ENCODE measurements around the gene ZNF341.

The ZNF341 gene

GRCh38 chr20:33765592-33765991 lies 33.8 kb downstream of the ZNF341 start:
- no peak for DNase-seq (ENCODE audit: extremely low read depth in 1 of 2, low read depth in 1 of 2)

- no peak for DNase-seq (ENCODE audit: extremely low read depth in 1 of 2, low read depth in 1 of 2)
Measured at GRCh38 chr20:33766686-33767085, 34.9 kb downstream of the ZNF341 start.

GRCh38 chr20:33767777-33768138 lies 36.0 kb downstream of the ZNF341 start:
- no peak for DNase-seq (ENCODE audit: extremely low read depth in 1 of 2, low read depth in 1 of 2)

- DNase-seq (ENCODE audit: extremely low read depth in 1 of 2, low read depth in 1 of 2): no peak
Measured at GRCh38 chr20:33769043-33769442, 37.2 kb downstream of the ZNF341 start.

GRCh38 chr20:33770005-33770404 lies 38.2 kb downstream of the ZNF341 start:
- no peak for DNase-seq (ENCODE audit: extremely low read depth in 1 of 2, low read depth in 1 of 2)

- no peak for DNase-seq (ENCODE audit: extremely low read depth in 1 of 2, low read depth in 1 of 2)
Measured at GRCh38 chr20:33771938-33772337, 40.1 kb downstream of the ZNF341 start.

GRCh38 chr20:33772439-33772838 lies 40.6 kb downstream of the ZNF341 start:
- DNase-seq (ENCODE audit: extremely low read depth in 1 of 2, low read depth in 1 of 2): no peak

- peak in 1 of 2 donors; percentile 19 for DNase-seq (ENCODE audit: extremely low read depth in 1 of 2, low read depth in 1 of 2)
Measured at GRCh38 chr20:33773412-33774089, 41.8 kb downstream of the ZNF341 start.

GRCh38 chr20:33777816-33778215 lies 46.0 kb downstream of the ZNF341 start:
- DNase-seq (ENCODE audit: extremely low read depth in 1 of 2, low read depth in 1 of 2): no peak

GRCh38 chr20:33781133-33781532 lies 49.3 kb downstream of the ZNF341 start:
- no peak for DNase-seq (ENCODE audit: extremely low read depth in 1 of 2, low read depth in 1 of 2)

- DNase-seq (ENCODE audit: extremely low read depth in 1 of 2, low read depth in 1 of 2): no peak
Measured at GRCh38 chr20:33781945-33782344, 50.1 kb downstream of the ZNF341 start.

- no peak for DNase-seq (ENCODE audit: extremely low read depth in 1 of 2, low read depth in 1 of 2)
Measured at GRCh38 chr20:33783256-33783655, 51.5 kb downstream of the ZNF341 start.

GRCh38 chr20:33783818-33784217 lies 52.0 kb downstream of the ZNF341 start:
- no peak for DNase-seq (ENCODE audit: extremely low read depth in 1 of 2, low read depth in 1 of 2)

GRCh38 chr20:33784225-33784624 lies 52.4 kb downstream of the ZNF341 start:
- DNase-seq (ENCODE audit: extremely low read depth in 1 of 2, low read depth in 1 of 2): no peak

- DNase-seq (ENCODE audit: extremely low read depth in 1 of 2, low read depth in 1 of 2): no peak
Measured at GRCh38 chr20:33785503-33785902, 53.7 kb downstream of the ZNF341 start.

GRCh38 chr20:33787253-33787891 lies 55.6 kb downstream of the ZNF341 start:
- DNase-seq (ENCODE audit: extremely low read depth in 1 of 2, low read depth in 1 of 2): no peak

- DNase-seq (ENCODE audit: extremely low read depth in 1 of 2, low read depth in 1 of 2): no peak
Measured at GRCh38 chr20:33788351-33789049, 56.7 kb downstream of the ZNF341 start.

- no peak for DNase-seq (ENCODE audit: extremely low read depth in 1 of 2, low read depth in 1 of 2)
Measured at GRCh38 chr20:33789109-33789857, 57.5 kb downstream of the ZNF341 start.

- no peak for DNase-seq (ENCODE audit: extremely low read depth in 1 of 2, low read depth in 1 of 2)
Measured at GRCh38 chr20:33789858-33790182, 58.0 kb downstream of the ZNF341 start.

- no peak for DNase-seq (ENCODE audit: extremely low read depth in 1 of 2, low read depth in 1 of 2)
Measured at GRCh38 chr20:33790566-33790965, 58.8 kb downstream of the ZNF341 start.

- no peak for DNase-seq (ENCODE audit: extremely low read depth in 1 of 2, low read depth in 1 of 2)
Measured at GRCh38 chr20:33791021-33791420, 59.2 kb downstream of the ZNF341 start.

GRCh38 chr20:33791540-33791939 lies 59.7 kb downstream of the ZNF341 start:
- DNase-seq (ENCODE audit: extremely low read depth in 1 of 2, low read depth in 1 of 2): no peak

Data from stimulated activated CD8-positive, alpha-beta memory T cell treated with anti-CD3 and anti-CD28 coated beads, Interleukin-7, amount 100 ng/mL, for 48 hours (primary cell).